ENCODE results near the gene PPP5C. TPM values are rescaled to one million over a fixed set of nuclear protein-coding genes. Genes with fewer than 3 reads are reported as not detected.

Gene PPP5C
- total RNA-seq, 1 experiment from 2014 or later, result 130 TPM

DNA sequence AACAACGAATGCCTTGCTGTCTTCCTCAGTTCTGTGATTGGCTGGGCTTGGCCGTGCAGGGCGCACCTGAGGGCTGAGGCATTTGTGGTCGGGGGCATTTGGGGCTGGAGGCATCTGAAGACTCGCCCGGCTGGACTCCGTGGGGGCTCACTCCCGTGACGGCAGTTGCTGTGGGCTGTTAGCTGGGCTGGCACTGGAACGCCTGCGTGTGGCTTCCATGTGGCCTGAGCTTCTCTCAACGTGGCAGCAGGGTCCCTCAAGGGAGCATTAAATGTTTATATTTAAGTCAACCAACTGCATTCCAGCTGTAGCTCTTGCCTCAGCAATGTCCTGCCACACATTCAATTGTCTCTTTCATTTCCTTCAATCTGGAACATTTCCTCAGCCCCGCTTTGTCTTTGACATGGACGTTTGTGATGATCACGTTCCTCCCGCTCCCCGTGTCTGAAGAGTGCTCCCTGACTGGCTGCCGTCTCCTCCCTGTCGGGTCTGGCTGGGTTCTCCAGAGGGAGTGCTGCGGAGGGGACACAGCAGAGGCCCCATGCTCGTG lies 45.4 kb downstream of the PPP5C start:
- Histone ChIP-seq H3K4me3 (ENCODE audit: low read depth, low read length) (no peak overlapping the region), H3K9me3 (no peaks in the 10 kb centered on the region), H3K4me1 (no peaks in the 10 kb centered on the region), H3K27me3 (replicated peaks; ENCODE audit: control insufficient read depth, insufficient read depth, low read length) (no peaks in the 10 kb centered on the region), H3K36me3 (ENCODE audit: control insufficient read depth, insufficient read depth, low read length) (peaks cover 9% of the 10 kb centered on the region)
- H3K36me3 Mint-ChIP-seq (ENCODE audit: insufficient read depth, unreplicated experiment), result peaks cover 55% of the 10 kb centered on the region
- H3K27me3 Mint-ChIP-seq (ENCODE audit: insufficient read depth, unreplicated experiment), result no peaks in the 10 kb centered on the region
- BruUV-seq (replicated peaks), result no TSS peak
- intact Hi-C loops (cut with micrococcal nuclease; ENCODE audit: unreplicated experiment), result no loop called here
- TF ChIP-seq, protein P1, sequence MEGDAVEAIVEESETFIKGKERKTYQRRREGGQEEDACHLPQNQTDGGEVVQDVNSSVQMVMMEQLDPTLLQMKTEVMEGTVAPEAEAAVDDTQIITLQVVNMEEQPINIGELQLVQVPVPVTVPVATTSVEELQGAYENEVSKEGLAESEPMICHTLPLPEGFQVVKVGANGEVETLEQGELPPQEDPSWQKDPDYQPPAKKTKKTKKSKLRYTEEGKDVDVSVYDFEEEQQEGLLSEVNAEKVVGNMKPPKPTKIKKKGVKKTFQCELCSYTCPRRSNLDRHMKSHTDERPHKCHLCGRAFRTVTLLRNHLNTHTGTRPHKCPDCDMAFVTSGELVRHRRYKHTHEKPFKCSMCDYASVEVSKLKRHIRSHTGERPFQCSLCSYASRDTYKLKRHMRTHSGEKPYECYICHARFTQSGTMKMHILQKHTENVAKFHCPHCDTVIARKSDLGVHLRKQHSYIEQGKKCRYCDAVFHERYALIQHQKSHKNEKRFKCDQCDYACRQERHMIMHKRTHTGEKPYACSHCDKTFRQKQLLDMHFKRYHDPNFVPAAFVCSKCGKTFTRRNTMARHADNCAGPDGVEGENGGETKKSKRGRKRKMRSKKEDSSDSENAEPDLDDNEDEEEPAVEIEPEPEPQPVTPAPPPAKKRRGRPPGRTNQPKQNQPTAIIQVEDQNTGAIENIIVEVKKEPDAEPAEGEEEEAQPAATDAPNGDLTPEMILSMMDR (IDR thresholded peaks at IDR 0.05; ENCODE audit: insufficient read depth in 1 of 2, low read depth in 1 of 2, low read length in 1 of 2, severe bottlenecking in 1 of 2, unreplicated experiment in 1 of 2), result no peak
- ChIA-PET POLR2A (no interaction called here), CTCF (no interaction called here)
- no peak overlapping the region for H3K4me3 Mint-ChIP-seq (ENCODE audit: unreplicated experiment)
- no peaks in the 10 kb centered on the region for H3K4me1 Mint-ChIP-seq (ENCODE audit: low read depth, unreplicated experiment)
- H3K27ac Mint-ChIP-seq (ENCODE audit: unreplicated experiment), result no peak overlapping the region
- no peak for DNase-seq
- H3K9me3 Mint-ChIP-seq (ENCODE audit: unreplicated experiment), result peaks cover 11% of the 10 kb centered on the region

DNA sequence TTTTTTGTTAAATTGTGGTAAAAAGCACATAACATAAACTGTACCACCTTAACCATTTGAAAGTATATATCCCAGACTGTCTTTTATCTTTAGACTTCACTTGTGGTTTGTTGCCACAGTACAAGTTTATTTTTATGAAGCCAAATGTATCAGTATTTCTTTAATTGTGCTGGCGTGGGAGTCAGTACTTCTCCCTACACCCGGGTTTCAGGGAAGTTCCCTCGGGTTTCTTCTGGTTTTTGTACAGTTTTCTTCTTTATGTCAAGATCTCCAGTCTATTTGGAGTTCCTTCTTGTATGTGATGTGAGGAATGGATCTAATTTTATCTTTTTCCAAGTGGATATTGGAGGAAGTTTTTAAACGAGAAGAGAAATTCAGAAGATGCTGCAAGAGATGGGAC lies 46.0 kb downstream of the PPP5C start:
- no peak overlapping the region for H3K4me3 Mint-ChIP-seq (ENCODE audit: unreplicated experiment)
- peaks cover 50% of the 10 kb centered on the region for H3K36me3 Mint-ChIP-seq (ENCODE audit: insufficient read depth, unreplicated experiment)
- BruUV-seq (replicated peaks), result no TSS peak

DNA sequence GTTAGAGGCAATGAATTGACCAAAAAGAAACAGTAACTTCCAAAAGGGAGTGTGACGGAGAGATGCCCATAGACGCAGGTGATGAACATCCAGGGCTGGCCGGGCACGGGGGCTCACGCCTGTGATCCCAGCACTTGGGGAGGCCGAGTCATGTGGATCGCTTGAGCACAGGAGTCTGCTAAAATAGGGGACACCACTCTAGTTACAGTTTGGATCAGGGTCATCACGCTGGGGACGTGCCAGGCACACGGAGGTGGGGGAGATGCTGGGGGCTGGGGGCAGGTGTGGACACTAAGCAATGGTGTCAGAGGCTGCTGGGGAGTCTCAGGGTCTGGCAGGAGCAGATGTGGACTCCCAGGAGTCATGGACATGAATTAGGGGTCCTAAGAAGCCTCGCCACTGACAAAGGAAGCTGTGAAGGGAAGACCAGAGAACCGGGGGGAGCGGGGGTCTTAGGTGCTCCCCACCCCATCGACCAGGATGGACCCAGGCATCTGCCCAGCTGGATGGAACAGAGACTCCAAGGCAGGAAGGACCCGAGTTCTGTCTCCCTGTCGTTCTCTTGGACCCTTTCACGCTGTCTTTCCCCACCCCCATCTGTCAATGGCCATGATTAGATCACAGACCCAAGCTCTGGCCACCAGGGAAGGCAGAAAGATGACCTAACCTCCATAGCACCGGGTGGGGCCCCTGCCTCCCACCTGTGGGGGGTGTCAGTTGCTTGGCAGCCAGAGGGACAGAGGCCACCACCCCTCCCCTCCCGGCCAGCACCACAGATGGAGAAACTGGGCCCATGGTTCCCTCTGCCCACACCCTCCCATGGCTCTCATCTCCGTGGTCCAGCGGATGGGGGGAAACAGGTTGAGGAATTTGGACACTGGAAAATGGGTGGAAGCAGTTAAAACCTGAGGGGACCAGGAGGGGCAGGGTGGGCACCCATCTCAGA lies 46.8 kb downstream of the PPP5C start:
- Histone ChIP-seq H3K36me3 (ENCODE audit: control insufficient read depth, insufficient read depth, low read length) (peaks cover 7% of the 10 kb centered on the region), H3K27me3 (replicated peaks; ENCODE audit: control insufficient read depth, insufficient read depth, low read length) (no peaks in the 10 kb centered on the region), H3K4me1 (no peaks in the 10 kb centered on the region), H3K4me3 (ENCODE audit: low read depth, low read length) (no peak overlapping the region), H3K9me3 (no peaks in the 10 kb centered on the region)
- no peaks in the 10 kb centered on the region for H3K27me3 Mint-ChIP-seq (ENCODE audit: insufficient read depth, unreplicated experiment)
- TF ChIP-seq, protein P1 (IDR thresholded peaks at IDR 0.05; ENCODE audit: insufficient read depth in 1 of 2, low read depth in 1 of 2, low read length in 1 of 2, severe bottlenecking in 1 of 2, unreplicated experiment in 1 of 2), result no peak
- H3K4me1 Mint-ChIP-seq (ENCODE audit: low read depth, unreplicated experiment), result no peaks in the 10 kb centered on the region
- no peak overlapping the region for H3K27ac Mint-ChIP-seq (ENCODE audit: unreplicated experiment)
- peaks cover 41% of the 10 kb centered on the region for H3K36me3 Mint-ChIP-seq (ENCODE audit: insufficient read depth, unreplicated experiment)
- POLR2A ChIA-PET, result no interaction called here
- no peak for DNase-seq
- CTCF ChIA-PET, result interaction anchor here (0.7 kb wide), 1 partner anchor 8 kb away, joined by 3 read pairs; no protein-coding TSS in a partner anchor
- no peak overlapping the region for H3K4me3 Mint-ChIP-seq (ENCODE audit: unreplicated experiment)
- H3K9me3 Mint-ChIP-seq (ENCODE audit: unreplicated experiment), result peaks cover 11% of the 10 kb centered on the region
- intact Hi-C loops (cut with micrococcal nuclease; ENCODE audit: unreplicated experiment), result no loop called here
- no TSS peak for BruUV-seq (replicated peaks)

More for the DNA sequence above, 46.0 kb downstream of the PPP5C start:
- Histone ChIP-seq H3K27me3 (replicated peaks; ENCODE audit: control insufficient read depth, insufficient read depth, low read length) (no peaks in the 10 kb centered on the region), H3K4me3 (ENCODE audit: low read depth, low read length) (no peak overlapping the region), H3K36me3 (ENCODE audit: control insufficient read depth, insufficient read depth, low read length) (peaks cover 9% of the 10 kb centered on the region), H3K9me3 (no peaks in the 10 kb centered on the region), H3K4me1 (no peaks in the 10 kb centered on the region)
- ChIA-PET CTCF (no interaction called here), POLR2A (no interaction called here)
- intact Hi-C loops (cut with micrococcal nuclease; ENCODE audit: unreplicated experiment), result no loop called here
- H3K4me1 Mint-ChIP-seq (ENCODE audit: low read depth, unreplicated experiment), result no peaks in the 10 kb centered on the region
- TF ChIP-seq, protein P1 (IDR thresholded peaks at IDR 0.05; ENCODE audit: insufficient read depth in 1 of 2, low read depth in 1 of 2, low read length in 1 of 2, severe bottlenecking in 1 of 2, unreplicated experiment in 1 of 2), result no peak
- no peak overlapping the region for H3K27ac Mint-ChIP-seq (ENCODE audit: unreplicated experiment)
- peaks cover 11% of the 10 kb centered on the region for H3K9me3 Mint-ChIP-seq (ENCODE audit: unreplicated experiment)
- no peak for DNase-seq
- no peaks in the 10 kb centered on the region for H3K27me3 Mint-ChIP-seq (ENCODE audit: insufficient read depth, unreplicated experiment)
